NCI-H748 treated with DMSO at 0.1 percent for 48 hours (cell line): ENCODE data around the gene NUDT19.
"Not testable (repeated sequence)": the region's sequence is repeated elsewhere in the genome, so short reads cannot be mapped to it uniquely, and the experiment has no call there.

Source experiments
- DNase-seq: peaks from one replicate; lab custom pipeline; 2025; lab: John Stamatoyannopoulos, UW

NUDT19 gene

GRCh38 chr19:32675720-32676185 is 15.9 kb upstream of the NUDT19 start, which contains the start of gene RGS9BP:
TSS of gene RGS9BP (plus strand) at chr19:32675848. CDS start at chr19:32676264, 416 bp downstream.
- peak; percentile 24 for DNase-seq

- peak; percentile 30 for DNase-seq
Measured at GRCh38 chr19:32676186-32676894, 15.3 kb upstream of the NUDT19 start.

GRCh38 chr19:32676895-32677359 is 14.7 kb upstream of the NUDT19 start:
- no peak for DNase-seq

- no peak for DNase-seq
Measured at GRCh38 chr19:32677657-32678056, 14.0 kb upstream of the NUDT19 start.

- DNase-seq: no peak
Measured at GRCh38 chr19:32680986-32681385, 10.6 kb upstream of the NUDT19 start.

- no peak for DNase-seq
Measured at GRCh38 chr19:32682317-32682716, 9.3 kb upstream of the NUDT19 start.

- DNase-seq: no peak
Measured at GRCh38 chr19:32686847-32687475, 4.7 kb upstream of the NUDT19 start.

GRCh38 chr19:32687681-32688080 is 3.9 kb upstream of the NUDT19 start:
- no peak for DNase-seq

GRCh38 chr19:32688311-32688710 is 3.3 kb upstream of the NUDT19 start:
- DNase-seq: no peak

GRCh38 chr19:32691952-32692726 is 518 bp downstream of the NUDT19 start:
- no peak for DNase-seq

- no peak for DNase-seq
Measured at GRCh38 chr19:32692727-32693061, 1.1 kb downstream of the NUDT19 start.

GRCh38 chr19:32693151-32694108 is 1.8 kb downstream of the NUDT19 start:
- not testable (repeated sequence) for DNase-seq

- DNase-seq: not testable (repeated sequence)
Measured at GRCh38 chr19:32694316-32694715, 2.7 kb downstream of the NUDT19 start.

GRCh38 chr19:32694851-32695250 is 3.2 kb downstream of the NUDT19 start:
- not testable (repeated sequence) for DNase-seq

- not testable (repeated sequence) for DNase-seq
Measured at GRCh38 chr19:32695506-32695905, 3.9 kb downstream of the NUDT19 start.

- not testable (repeated sequence) for DNase-seq
Measured at GRCh38 chr19:32696771-32697170, 5.2 kb downstream of the NUDT19 start.

- DNase-seq: not testable (repeated sequence)
Measured at GRCh38 chr19:32700129-32700528, 8.5 kb downstream of the NUDT19 start.

- peak; percentile 54 for DNase-seq
Measured at GRCh38 chr19:32702010-32702409, 10.4 kb downstream of the NUDT19 start.

- not testable (repeated sequence) for DNase-seq
Measured at GRCh38 chr19:32704006-32704405, 12.4 kb downstream of the NUDT19 start.

GRCh38 chr19:32708457-32708856 is 16.8 kb downstream of the NUDT19 start:
- no peak for DNase-seq

- no peak for DNase-seq
Measured at GRCh38 chr19:32709032-32709431, 17.4 kb downstream of the NUDT19 start.
